Measurements from ENCODE around the gene MTMR4.

Gene MTMR4

DNA sequence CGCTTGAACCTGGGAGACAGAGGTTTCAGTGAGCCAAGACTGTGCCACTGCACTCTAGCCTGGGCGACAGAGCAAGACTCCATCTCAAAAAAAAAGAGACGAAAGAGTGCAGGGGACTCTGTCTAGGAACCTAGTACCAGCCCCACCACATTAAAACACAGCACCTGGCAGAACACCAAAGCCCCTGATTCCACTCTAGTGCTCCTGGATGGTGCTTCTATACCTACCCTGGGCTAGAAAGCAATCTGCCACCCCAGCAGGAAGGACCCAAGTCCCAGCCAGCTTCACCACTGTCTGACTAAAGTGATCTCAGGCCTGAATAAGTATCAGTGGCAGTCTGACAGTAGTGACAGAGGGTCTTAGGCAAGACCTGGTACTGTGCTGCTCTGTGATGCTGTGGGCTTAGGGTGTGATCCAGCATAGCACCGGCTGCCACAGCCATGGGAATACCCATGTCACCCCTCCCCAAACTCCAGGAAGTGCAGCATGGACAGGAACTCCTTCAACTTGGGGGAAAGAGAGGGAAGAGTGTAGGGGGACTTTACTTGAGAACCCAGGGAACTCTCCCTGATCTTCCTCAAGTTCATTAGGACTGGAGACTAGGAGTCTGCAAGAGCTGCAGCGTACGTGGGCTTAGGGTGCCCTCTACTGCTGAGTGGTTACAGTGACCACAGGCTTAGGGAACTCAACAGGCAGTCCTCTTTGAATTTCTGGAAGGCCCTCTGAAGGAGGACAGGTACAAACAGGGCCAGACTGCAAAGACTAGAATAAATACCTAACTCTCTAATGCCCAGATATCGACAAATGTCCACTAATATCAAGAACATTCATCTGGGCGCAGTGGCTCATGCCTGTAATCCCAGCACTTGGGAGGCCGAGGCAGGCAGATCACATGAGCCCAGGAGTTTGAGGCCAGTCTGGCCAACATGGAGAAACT lies 67.1 kb downstream of the MTMR4 start:
- TF ChIP-seq CSDC2 (CRISPR knock-in tag; IDR thresholded peaks at IDR 0.05) (no peak), ZFP3 (CRISPR knock-in tag; IDR thresholded peaks at IDR 0.05) (no peak), OSR1 (CRISPR knock-in tag; IDR thresholded peaks at IDR 0.05) (no peak)
- TF ChIP-seq, protein P1, sequence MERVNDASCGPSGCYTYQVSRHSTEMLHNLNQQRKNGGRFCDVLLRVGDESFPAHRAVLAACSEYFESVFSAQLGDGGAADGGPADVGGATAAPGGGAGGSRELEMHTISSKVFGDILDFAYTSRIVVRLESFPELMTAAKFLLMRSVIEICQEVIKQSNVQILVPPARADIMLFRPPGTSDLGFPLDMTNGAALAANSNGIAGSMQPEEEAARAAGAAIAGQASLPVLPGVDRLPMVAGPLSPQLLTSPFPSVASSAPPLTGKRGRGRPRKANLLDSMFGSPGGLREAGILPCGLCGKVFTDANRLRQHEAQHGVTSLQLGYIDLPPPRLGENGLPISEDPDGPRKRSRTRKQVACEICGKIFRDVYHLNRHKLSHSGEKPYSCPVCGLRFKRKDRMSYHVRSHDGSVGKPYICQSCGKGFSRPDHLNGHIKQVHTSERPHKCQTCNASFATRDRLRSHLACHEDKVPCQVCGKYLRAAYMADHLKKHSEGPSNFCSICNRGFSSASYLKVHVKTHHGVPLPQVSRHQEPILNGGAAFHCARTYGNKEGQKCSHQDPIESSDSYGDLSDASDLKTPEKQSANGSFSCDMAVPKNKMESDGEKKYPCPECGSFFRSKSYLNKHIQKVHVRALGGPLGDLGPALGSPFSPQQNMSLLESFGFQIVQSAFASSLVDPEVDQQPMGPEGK (CRISPR knock-in tag; IDR thresholded peaks at IDR 0.05; ENCODE audit: borderline replicate concordance), result no peak
- peak; percentile 100 for ATAC-seq

DNA sequence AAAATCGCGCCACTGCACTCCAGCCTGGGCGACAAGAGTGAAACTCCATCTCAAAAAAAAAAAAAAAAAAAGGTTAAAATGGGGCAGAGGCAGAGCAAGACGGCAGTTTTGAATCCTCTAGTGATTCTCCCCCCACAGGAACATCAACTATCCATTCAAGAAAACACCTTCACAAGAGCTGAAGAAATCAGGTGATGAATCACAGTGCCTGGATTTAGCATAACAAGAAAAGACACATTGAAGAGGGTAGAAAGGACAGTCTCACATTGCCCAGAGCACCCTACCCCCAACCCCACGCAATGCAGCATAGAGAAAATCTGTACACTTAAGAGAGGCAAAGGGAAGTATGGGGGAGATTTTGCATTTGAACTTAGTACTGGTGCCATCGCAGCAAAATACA lies 68.4 kb downstream of the MTMR4 start:
- ATAC-seq, result no peak
- TF ChIP-seq ZC3H10 (CRISPR knock-in tag; IDR thresholded peaks at IDR 0.05), result no peak
- TF ChIP-seq, protein P1 (CRISPR knock-in tag; IDR thresholded peaks at IDR 0.05; ENCODE audit: borderline replicate concordance), result no peak
- TF ChIP-seq CREB5 (CRISPR knock-in tag; IDR thresholded peaks at IDR 0.05; ENCODE audit: low read depth), result no peak
- no peak for TF ChIP-seq POU6F1 (CRISPR knock-in tag; IDR thresholded peaks at IDR 0.05; ENCODE audit: borderline replicate concordance, low read depth)
- TF ChIP-seq ZFP30 (CRISPR knock-in tag; IDR thresholded peaks at IDR 0.05), result no peak
- no peak for TF ChIP-seq BACH2 (CRISPR knock-in tag; IDR thresholded peaks at IDR 0.05; ENCODE audit: borderline replicate concordance)
- no peak for TF ChIP-seq ESRRG (CRISPR knock-in tag; IDR thresholded peaks at IDR 0.05)
- TF ChIP-seq CSRNP3 (CRISPR knock-in tag; IDR thresholded peaks at IDR 0.05), result no peak
- no peak for TF ChIP-seq ZNF70 (CRISPR knock-in tag; IDR thresholded peaks at IDR 0.05)
- TF ChIP-seq OSR1 (CRISPR knock-in tag; IDR thresholded peaks at IDR 0.05), result no peak
- TF ChIP-seq CSDC2 (CRISPR knock-in tag; IDR thresholded peaks at IDR 0.05), result no peak
- no peak for TF ChIP-seq TSHZ2 (CRISPR knock-in tag; IDR thresholded peaks at IDR 0.05)
